ENCODE measurements around the gene MRPL53.

DNA sequence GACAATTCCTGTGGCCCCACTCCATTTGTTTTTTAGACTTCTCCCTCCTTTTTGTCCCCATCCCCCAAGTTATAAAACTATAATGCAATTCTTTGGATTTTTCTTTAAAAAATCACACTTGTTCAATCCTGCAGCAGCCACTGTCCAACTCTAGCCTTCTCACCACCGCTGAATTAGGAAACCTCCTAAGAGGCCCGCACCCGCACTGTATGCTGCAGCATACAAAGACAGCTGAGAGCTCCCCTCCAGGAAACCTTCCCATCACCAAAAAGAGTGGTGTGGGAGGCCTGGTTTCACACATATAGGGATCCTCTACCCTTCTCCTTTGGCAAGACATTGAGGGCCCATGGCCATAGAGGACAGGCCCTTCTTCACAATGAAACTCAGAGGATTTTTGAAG is 32.1 kb upstream of the MRPL53 start:
- TF ChIP-seq CTCF (IDR thresholded peaks at IDR 0.05) (no peak), POLR2A (IDR thresholded peaks at IDR 0.05) (no peak)

All from body of pancreas (tissue), 4 donors.